ENCODE measurements around the gene CCDC186. TPM values are rescaled to one million over a fixed set of nuclear protein-coding genes. Genes with fewer than 3 reads are reported as not detected.

CCDC186 gene
- polyA plus RNA-seq, 1 donor from 2014 or later: 24.2 TPM

- Histone ChIP-seq H3K4me2 (ENCODE audit: low read length) (no peak overlapping the region), H3K79me2 (replicated peaks; ENCODE audit: insufficient read depth, low read length) (no peaks in the 10 kb centered on the region), H3F3A (ENCODE audit: insufficient read depth, low read length, poor library complexity, severe bottlenecking) (no peaks in the 10 kb centered on the region), H4K20me1 (ENCODE audit: insufficient read depth) (no peaks in the 10 kb centered on the region), H3K4me3 (ENCODE audit: low read length) (no peak overlapping the region), H3K9me3 (ENCODE audit: low read length) (no peaks in the 10 kb centered on the region), H3K36me3 (ENCODE audit: insufficient read depth, low read length) (no peaks in the 10 kb centered on the region), H3K9me2 (ENCODE audit: insufficient read depth, low read length) (no peaks in the 10 kb centered on the region), H3K9ac (ENCODE audit: low read length) (no peak overlapping the region), H3K27ac (ENCODE audit: low read length) (no peak overlapping the region), H3K27me3 (ENCODE audit: insufficient read depth, low read depth, low read length) (no peaks in the 10 kb centered on the region), H2AFZ (ENCODE audit: low read depth, low read length) (no peak overlapping the region)
- TF ChIP-seq, protein P1, sequence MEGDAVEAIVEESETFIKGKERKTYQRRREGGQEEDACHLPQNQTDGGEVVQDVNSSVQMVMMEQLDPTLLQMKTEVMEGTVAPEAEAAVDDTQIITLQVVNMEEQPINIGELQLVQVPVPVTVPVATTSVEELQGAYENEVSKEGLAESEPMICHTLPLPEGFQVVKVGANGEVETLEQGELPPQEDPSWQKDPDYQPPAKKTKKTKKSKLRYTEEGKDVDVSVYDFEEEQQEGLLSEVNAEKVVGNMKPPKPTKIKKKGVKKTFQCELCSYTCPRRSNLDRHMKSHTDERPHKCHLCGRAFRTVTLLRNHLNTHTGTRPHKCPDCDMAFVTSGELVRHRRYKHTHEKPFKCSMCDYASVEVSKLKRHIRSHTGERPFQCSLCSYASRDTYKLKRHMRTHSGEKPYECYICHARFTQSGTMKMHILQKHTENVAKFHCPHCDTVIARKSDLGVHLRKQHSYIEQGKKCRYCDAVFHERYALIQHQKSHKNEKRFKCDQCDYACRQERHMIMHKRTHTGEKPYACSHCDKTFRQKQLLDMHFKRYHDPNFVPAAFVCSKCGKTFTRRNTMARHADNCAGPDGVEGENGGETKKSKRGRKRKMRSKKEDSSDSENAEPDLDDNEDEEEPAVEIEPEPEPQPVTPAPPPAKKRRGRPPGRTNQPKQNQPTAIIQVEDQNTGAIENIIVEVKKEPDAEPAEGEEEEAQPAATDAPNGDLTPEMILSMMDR (IDR thresholded peaks at IDR 0.05; ENCODE audit: poor library complexity, severe bottlenecking): no peak
- no peak for TF ChIP-seq MXI1 (conservative IDR thresholded peaks at IDR 0.05; ENCODE audit: poor library complexity, severe bottlenecking)
- TF ChIP-seq, protein P2, sequence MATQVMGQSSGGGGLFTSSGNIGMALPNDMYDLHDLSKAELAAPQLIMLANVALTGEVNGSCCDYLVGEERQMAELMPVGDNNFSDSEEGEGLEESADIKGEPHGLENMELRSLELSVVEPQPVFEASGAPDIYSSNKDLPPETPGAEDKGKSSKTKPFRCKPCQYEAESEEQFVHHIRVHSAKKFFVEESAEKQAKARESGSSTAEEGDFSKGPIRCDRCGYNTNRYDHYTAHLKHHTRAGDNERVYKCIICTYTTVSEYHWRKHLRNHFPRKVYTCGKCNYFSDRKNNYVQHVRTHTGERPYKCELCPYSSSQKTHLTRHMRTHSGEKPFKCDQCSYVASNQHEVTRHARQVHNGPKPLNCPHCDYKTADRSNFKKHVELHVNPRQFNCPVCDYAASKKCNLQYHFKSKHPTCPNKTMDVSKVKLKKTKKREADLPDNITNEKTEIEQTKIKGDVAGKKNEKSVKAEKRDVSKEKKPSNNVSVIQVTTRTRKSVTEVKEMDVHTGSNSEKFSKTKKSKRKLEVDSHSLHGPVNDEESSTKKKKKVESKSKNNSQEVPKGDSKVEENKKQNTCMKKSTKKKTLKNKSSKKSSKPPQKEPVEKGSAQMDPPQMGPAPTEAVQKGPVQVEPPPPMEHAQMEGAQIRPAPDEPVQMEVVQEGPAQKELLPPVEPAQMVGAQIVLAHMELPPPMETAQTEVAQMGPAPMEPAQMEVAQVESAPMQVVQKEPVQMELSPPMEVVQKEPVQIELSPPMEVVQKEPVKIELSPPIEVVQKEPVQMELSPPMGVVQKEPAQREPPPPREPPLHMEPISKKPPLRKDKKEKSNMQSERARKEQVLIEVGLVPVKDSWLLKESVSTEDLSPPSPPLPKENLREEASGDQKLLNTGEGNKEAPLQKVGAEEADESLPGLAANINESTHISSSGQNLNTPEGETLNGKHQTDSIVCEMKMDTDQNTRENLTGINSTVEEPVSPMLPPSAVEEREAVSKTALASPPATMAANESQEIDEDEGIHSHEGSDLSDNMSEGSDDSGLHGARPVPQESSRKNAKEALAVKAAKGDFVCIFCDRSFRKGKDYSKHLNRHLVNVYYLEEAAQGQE (IDR thresholded peaks at IDR 0.05; ENCODE audit: borderline replicate concordance): no peak
Observed at GRCh38 chr10:114195079-114195478, 21.1 kb upstream of the CCDC186 start.

- TF ChIP-seq RAD21 (conservative IDR thresholded peaks at IDR 0.05): no peak
- no peak for TF ChIP-seq SMC3 (conservative IDR thresholded peaks at IDR 0.05; ENCODE audit: poor library complexity)
- TF ChIP-seq EZH2 (IDR thresholded peaks at IDR 0.05; ENCODE audit: borderline replicate concordance, insufficient read depth, low read length, poor library complexity, severe bottlenecking): no peak
- Histone ChIP-seq H3K9me3 (ENCODE audit: low read length) (no peaks in the 10 kb centered on the region), H3K36me3 (ENCODE audit: insufficient read depth, low read length) (no peaks in the 10 kb centered on the region)
Observed at GRCh38 chr10:114189700-114190099, 15.7 kb upstream of the CCDC186 start.

GRCh38 chr10:114188900-114189299 lies 14.9 kb upstream of the CCDC186 start:
- no peak overlapping the region for H3K27ac ChIP-seq (ENCODE audit: low read length)

More at GRCh38 chr10:114189700-114190099, 15.7 kb upstream of the CCDC186 start:
- no peaks in the 10 kb centered on the region for H3K9me2 ChIP-seq (ENCODE audit: insufficient read depth, low read length)
- H3K4me3 ChIP-seq (ENCODE audit: low read length): no peak overlapping the region
- no peaks in the 10 kb centered on the region for H3K79me2 ChIP-seq (replicated peaks; ENCODE audit: insufficient read depth, low read length)
- no peak overlapping the region for H3K27ac ChIP-seq (ENCODE audit: low read length)
- H3K9ac ChIP-seq (ENCODE audit: low read length): no peak overlapping the region
- no peak overlapping the region for H3K4me2 ChIP-seq (ENCODE audit: low read length)
- no peaks in the 10 kb centered on the region for H3F3A ChIP-seq (ENCODE audit: insufficient read depth, low read length, poor library complexity, severe bottlenecking)
- H2AFZ ChIP-seq (ENCODE audit: low read depth, low read length): no peak overlapping the region
- no peaks in the 10 kb centered on the region for H3K27me3 ChIP-seq (ENCODE audit: insufficient read depth, low read depth, low read length)
- no peaks in the 10 kb centered on the region for H4K20me1 ChIP-seq (ENCODE audit: insufficient read depth)

More at GRCh38 chr10:114188900-114189299, 14.9 kb upstream of the CCDC186 start:
- Histone ChIP-seq H4K20me1 (ENCODE audit: insufficient read depth) (no peaks in the 10 kb centered on the region), H3K4me3 (ENCODE audit: low read length) (no peak overlapping the region), H3K79me2 (replicated peaks; ENCODE audit: insufficient read depth, low read length) (no peaks in the 10 kb centered on the region), H3K9me3 (ENCODE audit: low read length) (no peaks in the 10 kb centered on the region), H3K27me3 (ENCODE audit: insufficient read depth, low read depth, low read length) (no peaks in the 10 kb centered on the region), H3K9me2 (ENCODE audit: insufficient read depth, low read length) (no peaks in the 10 kb centered on the region), H3K9ac (ENCODE audit: low read length) (no peak overlapping the region), H3F3A (ENCODE audit: insufficient read depth, low read length, poor library complexity, severe bottlenecking) (no peaks in the 10 kb centered on the region), H3K36me3 (ENCODE audit: insufficient read depth, low read length) (no peaks in the 10 kb centered on the region), H2AFZ (ENCODE audit: low read depth, low read length) (no peak overlapping the region), H3K4me2 (ENCODE audit: low read length) (no peak overlapping the region)
- TF ChIP-seq POLR2AphosphoS5 (IDR thresholded peaks at IDR 0.05) (no peak), EZH2 (IDR thresholded peaks at IDR 0.05; ENCODE audit: borderline replicate concordance, insufficient read depth, low read length, poor library complexity, severe bottlenecking) (no peak), EP300 (conservative IDR thresholded peaks at IDR 0.05; ENCODE audit: poor library complexity, severe bottlenecking) (no peak), MXI1 (conservative IDR thresholded peaks at IDR 0.05; ENCODE audit: poor library complexity, severe bottlenecking) (no peak), RAD21 (conservative IDR thresholded peaks at IDR 0.05) (no peak), SMC3 (conservative IDR thresholded peaks at IDR 0.05; ENCODE audit: poor library complexity) (no peak), TAF1 (IDR thresholded peaks at IDR 0.05; ENCODE audit: low read depth) (no peak)
- TF ChIP-seq, protein P2 (IDR thresholded peaks at IDR 0.05; ENCODE audit: borderline replicate concordance): no peak
- TF ChIP-seq, protein P1 (IDR thresholded peaks at IDR 0.05; ENCODE audit: poor library complexity, severe bottlenecking): no peak
